ES-I3 (cell line): ENCODE measurements around the gene TMC7.
"Not testable (repeated sequence)": the region's sequence is repeated elsewhere in the genome, so short reads cannot be mapped to it uniquely, and the experiment has no call there.

ENCODE experiments used
- H3K36me3 ChIP-seq: 2 replicates; pipeline ENCODE4 v1.6.1; 2013; ENCODE audit warnings: mild to moderate bottlenecking, low read length, control low read depth, moderate library complexity; ENCODE audit not compliant: insufficient read depth
- H3K4me1 ChIP-seq: 2 replicates; pipeline ENCODE4 v1.6.1; 2013; ENCODE audit warnings: mild to moderate bottlenecking, control low read depth, low read length; ENCODE audit not compliant: insufficient read depth
- H3K9ac ChIP-seq: 2 replicates; pipeline ENCODE4 v1.6.1; 2013; ENCODE audit warnings: low read depth, mild to moderate bottlenecking, low read length, moderate library complexity
- H3K9me3 ChIP-seq: 2 replicates; pipeline ENCODE4 v1.6.1; 2013; ENCODE audit warnings: mild to moderate bottlenecking, low read length, moderate library complexity; ENCODE audit not compliant: control insufficient read depth, insufficient read depth

Gene TMC7

DNA sequence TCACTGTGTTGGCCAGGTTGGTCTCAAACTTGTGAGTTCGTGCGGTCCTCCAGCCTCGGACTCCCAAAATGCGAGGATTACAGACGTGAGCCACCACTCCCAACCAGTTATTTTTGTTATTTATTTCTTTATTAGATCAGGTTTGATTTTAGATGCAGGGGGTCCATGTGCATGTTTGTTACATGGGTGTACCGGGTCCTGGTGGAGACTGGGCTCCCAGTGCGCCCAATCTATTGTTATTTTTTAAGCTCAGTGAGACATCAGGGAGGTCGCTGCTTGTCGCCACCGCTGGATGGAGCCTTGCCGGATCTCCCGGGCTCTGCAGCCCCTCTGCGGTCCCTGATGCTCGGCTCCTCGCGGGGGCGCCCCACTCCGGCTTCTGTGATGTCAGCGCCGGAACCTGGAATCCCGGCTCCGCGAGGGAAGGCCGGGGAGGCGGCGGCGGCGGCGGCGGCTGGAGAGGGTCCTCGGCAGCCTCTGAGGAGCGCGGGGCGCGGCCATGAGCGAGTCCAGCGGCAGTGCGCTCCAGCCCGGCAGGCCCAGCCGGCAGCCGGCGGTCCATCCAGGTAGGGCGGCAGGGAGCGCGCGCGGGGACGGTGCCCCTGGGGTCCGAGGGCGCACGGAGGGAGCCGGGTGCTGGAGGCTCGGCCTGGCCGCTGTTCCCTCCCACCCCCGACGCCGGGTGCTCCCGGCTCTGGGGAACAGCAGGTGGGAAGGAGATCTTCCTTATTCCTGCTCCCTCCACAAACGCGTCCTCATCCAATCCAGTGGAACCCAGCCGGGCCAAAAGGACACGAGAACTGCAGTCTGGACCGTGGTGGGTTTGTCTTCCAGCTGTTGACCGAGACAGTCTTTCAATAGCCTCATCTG, at the start of gene TMC7:
Gene TMC7 (plus strand): TSS at position 370 of the 870 bp plus-strand sequence. CDS start 130 bp downstream, at position 500.
- no peaks in the 10 kb centered on the region for H3K36me3 ChIP-seq
- no peaks in the 10 kb centered on the region for H3K9me3 ChIP-seq
- peak within 1 kb of the TSS; percentile 68 for H3K9ac ChIP-seq
- no peaks in the 10 kb centered on the region for H3K4me1 ChIP-seq

- Histone ChIP-seq H3K9ac (no peak overlapping the region), H3K36me3 (no peaks in the 10 kb centered on the region), H3K4me1 (peaks cover 7% of the 10 kb centered on the region; the same call in 1 of the 2 replicates), H3K9me3 (no peaks in the 10 kb centered on the region)
These were observed 46.9 kb upstream of the TMC7 start for GRCh38 chr16:18936727-18937340.

DNA sequence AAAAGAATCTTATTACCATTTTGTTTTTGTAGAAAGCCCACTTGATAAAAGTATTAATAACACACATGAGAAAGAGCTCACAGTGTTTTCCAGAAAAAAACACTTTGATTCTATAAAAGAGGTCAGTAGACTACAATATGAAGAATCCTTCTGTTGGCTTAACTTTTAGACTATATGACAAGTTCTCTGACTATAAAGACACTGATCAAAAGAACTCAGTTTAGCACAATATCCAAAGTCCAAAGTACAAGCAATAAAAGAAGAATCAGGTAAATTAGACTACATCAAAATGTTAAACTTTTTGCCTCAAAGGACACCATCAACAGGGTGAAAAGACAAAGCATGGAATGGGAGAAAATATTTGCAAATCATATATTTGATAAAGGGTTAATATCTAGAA, 46.3 kb upstream of the TMC7 start:
- Histone ChIP-seq H3K36me3 (no peaks in the 10 kb centered on the region), H3K9ac (no peak overlapping the region), H3K9me3 (no peaks in the 10 kb centered on the region), H3K4me1 (peaks cover 5% of the 10 kb centered on the region; the same call in 1 of the 2 replicates)

- Histone ChIP-seq H3K4me1 (no peaks in the 10 kb centered on the region), H3K9me3 (no peaks in the 10 kb centered on the region), H3K9ac (no peak overlapping the region), H3K36me3 (no peaks in the 10 kb centered on the region)
These were observed 44.7 kb upstream of the TMC7 start for GRCh38 chr16:18938986-18939385.

GRCh38 chr16:18941471-18941870, 42.3 kb upstream of the TMC7 start:
- H3K9ac ChIP-seq = no peak overlapping the region
- H3K4me1 ChIP-seq = no peaks in the 10 kb centered on the region; the same call in 1 of the 2 replicates
- H3K9me3 ChIP-seq = no peaks in the 10 kb centered on the region
- H3K36me3 ChIP-seq = no peaks in the 10 kb centered on the region

DNA sequence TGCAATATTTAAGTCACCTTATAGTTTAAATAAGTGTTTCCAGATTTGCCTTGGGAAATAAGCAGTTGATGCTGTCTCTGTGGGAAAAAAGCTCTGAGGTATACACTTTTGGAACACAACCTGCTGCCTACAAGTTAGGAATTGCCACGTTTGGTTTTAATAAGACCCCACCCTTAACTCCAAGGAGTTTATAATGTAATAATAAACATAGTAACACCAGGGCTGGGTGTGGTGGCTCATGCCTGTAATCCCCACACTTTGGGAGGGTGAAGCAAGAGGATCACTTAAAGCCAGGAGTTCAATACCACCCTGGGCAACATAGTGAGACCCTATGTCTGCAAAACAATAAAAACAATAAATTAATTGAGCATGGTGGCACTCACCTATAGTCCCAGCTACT, 41.7 kb upstream of the TMC7 start:
- Histone ChIP-seq H3K9me3 (no peaks in the 10 kb centered on the region), H3K9ac (no peak overlapping the region), H3K4me1 (no peaks in the 10 kb centered on the region; the same call in 1 of the 2 replicates), H3K36me3 (no peaks in the 10 kb centered on the region)

DNA sequence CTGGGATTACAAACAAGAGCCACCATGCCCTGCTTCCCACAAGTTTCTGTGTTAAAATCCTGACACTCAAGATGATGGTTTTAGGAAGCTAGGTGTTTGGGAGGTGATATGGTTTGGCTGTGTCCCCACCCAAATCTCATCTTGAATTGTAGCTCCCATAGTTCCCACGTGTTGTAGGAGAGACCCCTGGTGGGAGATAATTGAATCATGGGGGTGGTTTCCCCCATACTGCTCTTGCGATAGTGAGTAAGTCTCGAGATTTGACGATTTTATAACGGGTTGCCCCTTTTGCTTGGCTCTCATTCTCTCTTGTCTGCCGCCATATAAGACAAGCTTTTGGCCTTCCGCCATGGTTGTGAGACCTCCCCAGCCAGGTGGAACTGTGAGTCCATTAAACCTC, 40.3 kb upstream of the TMC7 start:
- Histone ChIP-seq H3K9ac (no peak overlapping the region), H3K36me3 (no peaks in the 10 kb centered on the region), H3K4me1 (no peaks in the 10 kb centered on the region; the same call in 1 of the 2 replicates), H3K9me3 (no peaks in the 10 kb centered on the region)

DNA sequence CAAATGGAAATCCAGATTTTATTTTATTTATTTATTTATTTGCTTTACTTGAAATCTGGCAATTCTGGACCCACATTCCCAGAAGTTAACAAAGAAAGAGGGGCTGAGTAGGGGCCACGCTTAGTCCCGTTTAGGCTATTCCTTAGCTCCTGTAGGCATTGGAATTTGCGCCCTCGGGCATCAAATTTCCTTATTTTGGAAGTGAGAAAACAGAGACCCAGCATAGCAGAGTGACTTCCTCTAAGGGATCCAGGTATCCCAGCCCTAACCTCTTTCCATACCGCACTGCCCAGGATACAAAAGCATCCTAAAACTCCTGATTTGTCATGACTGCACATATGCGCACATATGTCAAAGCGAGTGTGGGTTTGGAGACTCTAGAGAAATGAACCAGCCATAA, 38.5 kb upstream of the TMC7 start:
- Histone ChIP-seq H3K4me1 (no peaks in the 10 kb centered on the region; the same call in 1 of the 2 replicates), H3K9ac (no peak overlapping the region), H3K36me3 (no peaks in the 10 kb centered on the region), H3K9me3 (no peaks in the 10 kb centered on the region)

GRCh38 chr16:18948372-18949020, 35.2 kb upstream of the TMC7 start:
- Histone ChIP-seq H3K9me3 (no peaks in the 10 kb centered on the region), H3K9ac (no peak overlapping the region), H3K36me3 (no peaks in the 10 kb centered on the region), H3K4me1 (no peaks in the 10 kb centered on the region; the same call in 1 of the 2 replicates)

- no peaks in the 10 kb centered on the region for H3K4me1 ChIP-seq
- H3K9ac ChIP-seq = no peak overlapping the region
- no peaks in the 10 kb centered on the region for H3K9me3 ChIP-seq
- no peaks in the 10 kb centered on the region for H3K36me3 ChIP-seq
These were observed 33.1 kb upstream of the TMC7 start for GRCh38 chr16:18950469-18951185.

DNA sequence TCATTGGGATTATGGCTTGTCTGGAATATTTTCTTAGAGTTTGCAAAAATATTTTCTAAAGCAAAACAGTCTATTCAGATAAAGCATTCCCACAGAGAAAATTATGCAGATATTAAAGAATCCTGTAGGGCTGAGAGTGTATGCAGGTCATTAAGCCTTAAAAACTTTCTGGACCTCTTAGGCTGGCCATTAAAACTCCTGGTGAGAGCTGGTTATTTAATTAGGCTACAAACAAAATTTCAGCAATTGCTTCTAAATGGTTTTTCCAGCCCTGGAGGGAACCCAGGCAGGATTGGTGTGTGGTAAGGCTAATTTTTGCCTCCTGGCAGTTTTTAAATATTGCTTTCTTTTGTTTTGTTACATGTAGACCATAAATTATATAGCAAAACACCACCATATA, 30.2 kb upstream of the TMC7 start:
- Histone ChIP-seq H3K9me3 (no peaks in the 10 kb centered on the region), H3K4me1 (no peaks in the 10 kb centered on the region), H3K36me3 (no peaks in the 10 kb centered on the region)

DNA sequence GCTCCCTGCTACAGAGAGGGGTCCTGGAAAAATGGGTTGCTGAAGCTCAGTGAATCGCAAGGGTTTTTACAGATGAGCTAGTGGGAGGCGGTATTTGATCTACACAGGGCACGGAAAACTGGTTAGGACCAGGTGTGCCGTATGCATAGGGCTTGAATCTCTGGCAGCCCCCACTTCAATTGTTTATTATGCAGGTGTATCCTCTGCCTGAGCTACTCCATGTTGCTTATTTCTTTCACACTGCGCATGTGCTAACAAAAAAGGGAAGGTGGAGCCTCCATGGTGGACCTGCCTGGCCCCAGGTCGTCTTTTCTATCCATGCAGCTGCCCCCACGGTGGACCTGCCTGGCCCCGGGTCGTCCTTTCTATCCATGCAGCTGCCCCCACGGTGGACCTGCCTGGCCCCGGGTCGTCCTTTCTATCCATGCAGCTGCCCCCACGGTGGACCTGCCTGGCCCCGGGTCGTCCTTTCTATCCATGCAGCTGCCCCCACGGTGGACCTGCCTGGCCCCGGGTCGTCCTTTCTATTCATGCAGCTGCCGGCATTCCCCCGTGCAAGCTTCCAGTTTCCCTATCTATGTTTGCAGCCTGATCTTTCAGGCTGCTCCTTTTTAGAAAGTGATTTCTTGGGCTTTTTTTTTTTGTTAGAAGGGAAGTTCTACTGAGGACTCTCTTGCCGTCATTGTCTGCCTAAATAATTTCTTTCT, 27.7 kb upstream of the TMC7 start:
- not testable (repeated sequence) for H3K9ac ChIP-seq, H3K36me3 ChIP-seq, H3K4me1 ChIP-seq, H3K9me3 ChIP-seq

More for the DNA sequence above, 30.2 kb upstream of the TMC7 start:
- H3K9ac ChIP-seq = no peak overlapping the region

DNA sequence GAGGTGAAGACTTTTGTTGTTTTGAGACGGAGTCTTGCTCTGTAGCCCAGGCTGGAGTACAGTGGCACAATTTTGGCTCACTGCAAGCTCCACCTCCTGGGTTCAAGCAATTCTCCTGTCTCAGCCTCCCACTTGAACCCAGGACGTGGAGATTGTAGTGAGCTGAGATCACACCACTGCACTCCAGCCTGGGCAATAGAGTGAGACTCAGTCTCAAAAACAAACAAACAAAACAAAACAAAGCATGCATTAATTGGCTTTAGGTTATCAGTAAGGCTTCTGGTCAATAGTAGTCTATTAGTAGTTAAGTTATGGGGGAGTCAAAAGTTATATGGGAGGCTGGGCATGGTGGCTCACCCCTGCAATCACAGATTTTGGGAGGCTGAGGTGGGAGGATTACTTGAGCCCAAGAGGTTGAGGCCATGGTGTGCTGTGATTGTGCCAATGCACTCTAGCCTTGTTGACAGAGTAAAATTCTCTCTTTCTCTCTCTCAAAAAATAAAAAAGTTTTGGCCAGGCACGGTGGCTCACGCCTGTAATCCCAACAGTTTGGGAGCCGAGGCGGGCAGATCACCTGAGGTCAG, 27.0 kb upstream of the TMC7 start:
- not testable (repeated sequence) for H3K9ac ChIP-seq, H3K9me3 ChIP-seq, H3K36me3 ChIP-seq

More for the DNA sequence above, 27.0 kb upstream of the TMC7 start:
- H3K4me1 ChIP-seq = not testable (repeated sequence)
